Activated gamma-delta T cell treated with Interleukin-2 at 50 U/mL for 16 hours (primary cell): ENCODE measurements around the gene IGSF9B.

ENCODE experiments used
- DNase-seq: peaks from one replicate; pipeline ENCODE4 v3.0.0-alpha.2; 2020

Gene IGSF9B

DNA sequence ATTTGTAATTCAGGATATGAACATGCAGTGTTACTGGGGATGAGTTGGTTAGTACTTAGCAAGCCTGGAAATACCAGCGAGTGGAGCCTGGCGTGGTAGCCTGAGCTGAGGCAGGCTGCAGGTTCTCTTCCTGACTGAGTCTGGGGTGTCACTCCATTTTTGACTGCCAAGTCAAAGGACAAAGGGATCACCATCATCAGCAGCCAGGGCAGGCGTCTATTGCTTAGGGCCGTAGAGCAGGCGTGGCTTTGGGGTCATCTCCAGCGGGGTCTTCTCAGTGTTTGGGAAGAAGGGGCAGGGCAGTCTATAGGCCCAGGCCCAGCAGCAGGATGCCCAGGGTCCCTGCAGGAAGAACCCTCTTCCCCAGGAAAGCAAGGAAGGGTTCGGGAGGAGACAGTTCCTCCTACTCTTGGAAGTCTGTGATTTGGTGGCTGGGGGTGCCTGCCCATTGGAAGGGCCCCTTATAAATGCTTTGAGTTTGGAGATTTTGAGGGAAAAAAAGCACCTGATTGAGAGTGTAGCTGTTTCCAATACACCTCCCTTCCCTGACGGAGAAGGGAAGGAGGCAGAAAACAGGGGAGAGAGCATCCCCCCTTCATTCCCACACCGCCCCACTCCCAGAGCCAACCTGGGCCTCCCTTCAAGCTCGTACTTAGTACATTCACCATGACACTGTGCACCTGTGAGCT, 60.0 kb downstream of the IGSF9B start:
- no peak for DNase-seq

GRCh38 chr11:133896028-133896427, 60.7 kb downstream of the IGSF9B start:
- DNase-seq, result no peak

DNA sequence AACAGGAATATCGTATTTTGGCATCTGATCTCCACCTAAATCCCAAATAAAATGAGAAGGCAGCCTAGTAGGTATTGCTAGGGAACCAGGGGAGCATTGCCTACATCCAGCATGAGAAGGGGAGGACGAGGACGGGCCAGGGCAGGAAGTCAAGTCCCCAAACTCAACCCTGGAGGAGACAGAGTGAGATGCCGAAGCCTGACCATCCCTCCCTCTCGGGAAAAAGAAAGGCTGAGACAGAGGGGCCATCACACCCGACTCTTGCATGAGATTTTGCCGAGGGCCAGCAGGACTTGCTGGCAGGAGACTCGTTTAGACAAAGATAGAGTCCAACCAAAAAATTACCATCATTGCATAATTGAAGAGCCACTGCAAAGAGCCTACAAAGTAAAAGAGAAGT, 61.2 kb downstream of the IGSF9B start:
- DNase-seq, result no peak

DNA sequence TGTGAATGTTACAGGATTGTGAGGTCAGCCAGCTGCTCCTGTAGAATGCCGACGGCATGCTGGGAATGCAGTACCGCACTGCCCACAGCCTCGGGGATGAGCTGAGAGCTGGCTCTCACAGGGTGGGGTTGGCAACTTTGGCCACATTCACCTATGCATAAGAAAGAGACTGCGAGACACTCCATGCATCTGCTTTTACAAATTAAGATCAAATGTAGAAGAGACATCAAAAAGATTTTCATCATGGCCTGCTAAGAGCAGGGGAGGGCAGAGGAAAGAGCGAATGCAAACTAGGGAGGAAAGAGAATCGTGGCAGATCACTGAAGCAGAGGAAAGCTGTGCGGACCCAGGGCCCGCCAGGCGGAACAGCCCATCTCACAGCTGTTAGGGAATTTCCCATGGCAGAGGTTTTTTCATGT, 61.7 kb downstream of the IGSF9B start:
- DNase-seq, result no peak

DNA sequence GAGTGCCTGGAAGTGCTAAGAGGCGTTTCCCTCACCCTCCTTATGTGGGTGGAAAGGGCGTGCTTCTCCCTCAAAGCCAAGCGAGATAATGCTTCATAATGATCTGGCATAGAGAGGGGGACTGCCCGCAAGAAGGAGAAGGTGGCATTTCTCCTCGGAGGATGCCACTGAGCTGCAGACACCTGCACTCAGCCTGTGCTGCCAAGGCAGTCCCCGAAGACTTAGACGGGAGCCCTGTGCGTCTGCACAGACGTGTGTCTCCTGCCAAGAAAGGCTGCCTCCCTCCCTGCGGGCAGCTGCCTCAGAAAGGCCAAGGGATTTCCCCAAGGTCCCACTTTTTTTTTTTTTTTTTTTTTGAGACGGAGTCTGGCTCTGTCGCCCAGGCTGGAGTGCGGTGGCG, 63.4 kb downstream of the IGSF9B start:
- DNase-seq, result no peak

DNA sequence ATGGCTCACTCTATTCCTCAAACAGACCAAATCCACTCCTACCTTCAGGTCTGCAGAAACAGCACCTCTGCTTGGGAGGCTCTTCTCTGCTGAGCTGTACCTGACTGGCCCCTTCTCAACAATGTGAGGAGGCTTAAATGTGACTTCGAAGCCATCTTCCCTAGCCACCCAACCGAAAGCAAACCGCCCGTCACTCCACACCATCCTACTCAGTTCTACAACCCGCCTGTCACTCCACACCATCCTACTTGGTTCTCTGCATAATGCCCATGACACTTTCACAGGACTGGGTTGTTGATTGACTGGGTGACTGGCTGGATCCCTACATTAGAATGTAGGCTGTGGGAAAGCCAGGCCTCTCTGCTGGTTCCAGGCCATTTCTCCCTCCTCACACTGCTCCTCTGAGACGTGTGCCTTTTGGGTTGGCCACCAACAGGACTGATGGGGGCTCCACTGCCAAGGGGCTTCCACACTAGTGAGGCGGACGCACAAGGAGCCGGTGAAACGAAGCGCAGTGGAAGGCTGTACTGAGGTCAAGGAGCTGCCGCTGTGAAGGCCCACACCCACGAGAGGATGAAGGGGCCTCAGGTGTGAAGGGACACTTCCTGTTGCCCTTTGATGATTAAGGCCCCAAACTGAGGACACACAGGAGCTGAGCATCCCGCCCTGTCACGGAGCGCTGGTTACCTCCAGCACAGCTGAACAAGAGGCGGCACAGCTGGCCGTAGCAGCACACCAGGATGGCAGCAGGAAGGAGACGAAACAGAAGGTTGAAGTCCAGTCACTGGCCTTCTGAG, 64.0 kb downstream of the IGSF9B start:
- no peak for DNase-seq

GRCh38 chr11:133892126-133892525, 64.6 kb downstream of the IGSF9B start:
- no peak for DNase-seq

- no peak for DNase-seq
These were observed 66.9 kb downstream of the IGSF9B start for GRCh38 chr11:133889893-133890292.

DNA sequence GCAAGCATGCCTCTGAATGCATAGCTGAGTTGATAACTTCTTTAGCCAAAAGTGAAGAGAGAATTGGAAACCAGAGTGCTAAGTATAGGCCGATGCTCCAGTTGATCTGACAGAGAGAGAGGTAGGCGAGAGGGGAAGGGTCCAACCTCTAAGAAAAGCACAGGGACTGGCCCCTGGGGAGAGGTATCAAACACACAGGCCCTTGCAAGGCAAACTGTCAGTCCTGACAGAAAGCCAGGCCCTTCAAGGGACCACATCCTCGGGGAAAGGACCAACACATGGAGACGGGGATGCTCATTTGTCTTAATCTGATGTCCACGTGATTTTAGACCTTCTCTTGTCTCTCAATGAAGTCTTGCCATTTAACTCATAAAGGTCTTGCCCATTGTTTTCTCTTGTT, 67.6 kb downstream of the IGSF9B start:
- no peak for DNase-seq

DNA sequence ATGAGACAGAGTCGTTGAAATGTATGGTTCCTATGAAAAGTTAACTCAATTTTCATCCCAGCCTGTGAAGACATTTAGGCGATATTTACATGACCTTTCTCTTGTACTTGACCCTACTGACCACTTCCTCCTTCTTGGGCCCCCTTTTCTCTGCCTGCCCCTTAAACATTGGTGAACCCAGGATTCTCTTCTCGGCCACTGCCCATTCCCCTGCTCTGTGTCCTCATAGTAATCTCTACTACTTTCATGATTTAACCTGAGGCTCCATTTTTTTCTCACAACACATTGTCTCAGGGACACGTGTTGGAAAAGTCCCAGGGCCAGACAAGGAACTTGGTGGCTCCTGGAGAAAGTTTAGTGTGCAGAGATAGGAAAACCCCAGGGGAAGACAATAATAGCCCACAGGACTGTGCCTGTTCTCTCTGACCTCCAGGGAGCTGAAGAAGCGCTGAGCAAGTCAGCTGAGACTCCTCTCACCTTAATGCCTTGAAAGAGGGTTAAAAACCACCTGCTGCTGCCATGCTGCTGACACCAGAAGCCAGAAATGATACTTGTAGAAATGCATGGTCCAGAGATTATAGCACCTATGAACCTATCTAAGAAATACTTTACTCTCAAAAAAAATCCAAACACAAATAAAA, 69.0 kb downstream of the IGSF9B start:
- no peak for DNase-seq

DNA sequence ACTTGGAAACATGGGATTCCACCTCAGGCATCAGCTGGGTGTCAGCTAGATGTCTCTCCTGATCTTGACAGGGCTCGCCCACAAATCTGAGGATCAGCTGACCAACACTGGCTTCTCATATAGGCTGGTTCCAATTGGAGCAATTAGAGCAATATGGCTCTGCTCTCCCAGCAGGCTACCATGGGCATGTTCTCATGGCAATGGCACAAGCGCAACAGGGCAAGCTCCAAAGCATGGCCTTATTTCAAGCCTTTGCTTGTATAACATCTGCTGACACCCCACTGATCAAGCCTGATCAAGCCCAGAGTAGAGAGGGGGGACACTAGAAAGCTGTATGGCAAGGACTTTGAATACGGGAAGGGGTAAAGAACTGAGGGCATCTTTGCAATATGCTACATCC, 70.7 kb downstream of the IGSF9B start:
- DNase-seq, result no peak

DNA sequence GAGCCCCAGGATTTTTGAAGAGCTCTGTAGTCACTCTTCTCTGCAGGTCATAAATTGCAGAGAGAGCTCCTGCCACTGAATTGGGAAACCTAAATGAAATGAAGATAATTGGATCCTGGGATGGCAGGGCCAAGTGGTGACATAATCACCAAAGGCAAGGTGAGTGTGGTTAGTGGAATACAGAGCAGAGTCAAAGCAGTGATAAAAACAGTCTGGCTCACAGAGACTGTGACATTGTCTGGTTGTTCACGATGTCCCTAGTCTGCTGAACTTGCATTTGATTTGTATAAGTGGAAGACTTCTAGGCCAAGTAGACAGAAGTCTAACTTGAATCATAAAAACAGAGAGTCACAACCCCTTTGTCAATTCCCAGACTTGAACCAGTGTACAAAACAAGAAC, 84.6 kb downstream of the IGSF9B start:
- no peak for DNase-seq

GRCh38 chr11:133867456-133867855, 89.3 kb downstream of the IGSF9B start:
- no peak for DNase-seq

DNA sequence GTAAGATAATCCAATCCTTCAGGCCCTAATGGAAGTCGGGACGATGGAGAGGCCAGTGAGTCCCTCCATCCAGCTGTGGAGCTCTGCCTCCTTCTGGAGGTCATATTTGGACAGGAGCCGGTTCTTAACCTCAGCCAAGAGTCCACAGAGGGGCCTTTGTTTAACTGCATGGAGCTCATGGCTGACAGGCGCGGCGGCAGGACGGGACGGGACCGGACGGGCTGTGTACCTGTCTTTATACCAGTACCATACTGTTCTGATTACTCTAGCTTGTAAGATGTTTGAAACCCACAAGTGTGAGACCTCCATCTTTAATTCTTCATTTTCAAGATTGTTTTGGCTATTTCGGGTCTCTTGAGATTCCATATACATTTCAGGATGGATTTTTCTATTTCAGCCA, 91.3 kb downstream of the IGSF9B start:
- no peak for DNase-seq

DNA sequence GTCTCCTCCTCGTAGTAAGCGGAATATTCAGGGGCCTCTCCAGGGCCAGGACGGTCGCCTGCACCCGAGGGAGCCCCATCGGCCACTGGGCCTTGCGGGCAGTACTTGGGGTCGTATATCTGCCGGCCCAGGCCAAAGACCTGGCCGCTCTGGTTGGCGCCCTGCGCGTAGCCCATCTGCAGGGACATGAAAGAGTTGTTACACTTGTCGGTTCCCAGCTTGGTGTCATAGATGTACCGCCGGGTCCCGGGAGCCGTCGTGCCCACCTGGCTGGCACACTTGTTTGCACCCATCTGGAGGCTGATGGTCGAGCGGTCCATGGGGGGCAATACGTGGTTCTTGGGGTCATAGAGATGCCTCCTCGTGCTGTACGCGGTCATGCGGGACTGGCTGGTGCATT, 92.0 kb downstream of the IGSF9B start:
- DNase-seq, result no peak

- DNase-seq, result no peak
These were observed 96.6 kb downstream of the IGSF9B start for GRCh38 chr11:133860151-133860550.
